ENCODE data around the gene AGK.

DNA sequence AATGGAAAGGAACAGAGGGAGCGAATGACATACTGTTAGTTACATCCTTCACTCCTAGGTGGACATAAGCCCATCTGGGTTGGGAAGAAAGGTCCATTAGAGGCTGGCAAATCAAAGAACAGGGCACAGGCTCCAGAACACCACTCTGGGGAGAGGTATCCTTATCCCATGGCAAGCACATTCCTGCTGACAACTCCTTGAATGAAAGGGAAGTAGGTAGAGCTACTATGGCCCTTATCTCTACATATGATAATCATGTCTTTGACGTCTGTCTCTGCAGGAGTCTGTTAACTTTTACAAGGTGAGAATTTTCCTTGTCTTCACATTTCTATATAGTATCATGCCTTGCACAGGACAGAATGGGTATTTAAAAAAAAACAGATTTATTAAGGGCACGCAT lies 140.3 kb downstream of the AGK start:
- no peak for TF ChIP-seq EZH2 (IDR thresholded peaks at IDR 0.05; ENCODE audit: insufficient read depth, poor library complexity, severe bottlenecking)
- no peak for TF ChIP-seq EZH2phosphoT487 (IDR thresholded peaks at IDR 0.05; ENCODE audit: insufficient read depth, low read depth)
